Subcutaneous abdominal adipose tissue (tissue), 5 donors: Measurements from ENCODE around the gene HMGN1.
A peak's percentile ranks its signal among the peaks of the same experiment; 100 is the strongest.

Experiments
- H3K27ac ChIP-seq: one replicate; pipeline ENCODE4 v1.7.0; 2013; ENCODE audit warnings: low read depth, mild to moderate bottlenecking, inconsistent platforms, low read length, moderate library complexity
- H3K27me3 ChIP-seq, 5 donors: one replicate each; pipeline ENCODE4 v1.7.0; 2013; ENCODE audit warnings: low read length in 5 of 5, inconsistent platforms in 1 of 5; ENCODE audit not compliant: control insufficient read depth in 5 of 5, insufficient read depth in 4 of 5
- H3K36me3 ChIP-seq, 5 donors: one replicate each; pipeline ENCODE4 v1.7.0; 2013; ENCODE audit warnings: low read length in 5 of 5; ENCODE audit not compliant: control insufficient read depth in 5 of 5, insufficient read depth in 5 of 5
- H3K4me1 ChIP-seq, 5 donors: one replicate each; pipeline ENCODE4 v1.7.0; 2013; ENCODE audit warnings: low read length in 5 of 5, mild to moderate bottlenecking in 3 of 5, moderate library complexity in 1 of 5; ENCODE audit not compliant: control insufficient read depth in 5 of 5, insufficient read depth in 5 of 5
- H3K4me3 ChIP-seq, 5 donors: one replicate each; pipeline ENCODE4 v1.7.0; 2013; ENCODE audit warnings: low read length in 5 of 5, low read depth in 1 of 5
- H3K9ac ChIP-seq, 5 donors: one replicate each; pipeline ENCODE4 v1.7.0; 2013; ENCODE audit warnings: low read length in 5 of 5, mild to moderate bottlenecking in 4 of 5, moderate library complexity in 3 of 5
- H3K9me3 ChIP-seq, 5 donors: one replicate each; pipeline ENCODE4 v1.7.0; 2013; ENCODE audit warnings: low read length in 5 of 5; ENCODE audit not compliant: control insufficient read depth in 5 of 5
- donor health status: healthy.
- donor health status: healthy.
- donor health status: healthy.
- donor health status: healthy.
- donor health status: healthy.

HMGN1 gene

GRCh38 chr21:39312112-39313041 is 36.5 kb downstream of the HMGN1 start:
- peak overlapping the region; percentile 55 to 81 (median 78) for H3K4me3 ChIP-seq
- H3K27ac ChIP-seq, result peak overlapping the region; percentile 89
- peaks cover 0 to 6% (median 2%) of the 10 kb centered on the region in 5 donors for H3K36me3 ChIP-seq
- no peaks in the 10 kb centered on the region for H3K9me3 ChIP-seq
- peaks cover 4 to 18% (median 18%) of the 10 kb centered on the region in 5 donors for H3K4me1 ChIP-seq
- peak overlapping the region in 3 of 5 donors; percentile 30 to 64 (median 40) for H3K9ac ChIP-seq
- H3K27me3 ChIP-seq, result no peaks in the 10 kb centered on the region

DNA sequence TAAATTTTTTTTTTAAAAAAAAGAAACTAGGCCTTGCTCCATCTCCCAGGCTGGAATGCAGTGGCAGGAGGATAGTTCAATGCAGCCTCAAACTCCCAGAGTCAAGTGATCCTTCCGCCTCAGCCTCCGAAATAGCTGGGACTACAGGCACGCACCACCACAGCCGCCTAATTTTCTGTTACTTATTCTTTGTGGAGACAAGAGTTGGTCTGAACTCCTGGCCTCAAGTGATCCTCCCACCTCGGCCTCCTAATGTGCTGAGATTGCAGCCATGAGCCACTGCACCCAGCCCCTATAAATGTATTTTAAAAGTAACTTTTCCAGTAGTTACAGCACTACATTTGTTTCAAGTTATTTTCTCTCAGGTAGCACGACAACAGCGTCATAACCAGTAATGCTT is 37.7 kb downstream of the HMGN1 start:
- Histone ChIP-seq H3K4me3 (no peak overlapping the region), H3K27ac (peak overlapping the region; percentile 8), H3K36me3 (peaks cover 0 to 6% (median 2%) of the 10 kb centered on the region in 5 donors), H3K27me3 (no peaks in the 10 kb centered on the region), H3K9me3 (no peaks in the 10 kb centered on the region), H3K9ac (no peak overlapping the region), H3K4me1 (peaks cover 4 to 18% (median 18%) of the 10 kb centered on the region in 5 donors)

DNA sequence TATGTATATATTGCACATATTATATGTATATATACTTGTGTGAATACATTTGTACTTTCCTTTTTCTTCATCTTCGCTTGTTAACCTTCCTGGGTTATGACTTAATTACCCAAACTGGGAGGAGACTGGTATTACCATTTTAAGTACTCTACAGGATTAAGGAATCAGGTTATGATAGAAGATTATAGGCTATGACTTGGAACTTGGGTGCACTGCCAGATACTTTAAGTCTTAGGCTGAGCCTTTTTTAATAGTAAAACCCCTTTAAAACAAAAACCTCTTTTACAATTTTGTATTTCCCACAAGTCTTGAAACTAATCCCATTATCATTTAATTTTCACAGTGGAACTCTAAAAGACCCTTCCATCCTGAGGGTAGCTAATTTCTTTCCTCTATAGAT is 41.4 kb downstream of the HMGN1 start:
- Histone ChIP-seq H3K4me3 (no peak overlapping the region), H3K27ac (no peak overlapping the region), H3K27me3 (no peaks in the 10 kb centered on the region), H3K4me1 (peaks cover 0 to 11% (median 10%) of the 10 kb centered on the region in 5 donors), H3K36me3 (peaks cover 0 to 17% (median 9%) of the 10 kb centered on the region in 5 donors), H3K9me3 (no peaks in the 10 kb centered on the region), H3K9ac (no peak overlapping the region)

DNA sequence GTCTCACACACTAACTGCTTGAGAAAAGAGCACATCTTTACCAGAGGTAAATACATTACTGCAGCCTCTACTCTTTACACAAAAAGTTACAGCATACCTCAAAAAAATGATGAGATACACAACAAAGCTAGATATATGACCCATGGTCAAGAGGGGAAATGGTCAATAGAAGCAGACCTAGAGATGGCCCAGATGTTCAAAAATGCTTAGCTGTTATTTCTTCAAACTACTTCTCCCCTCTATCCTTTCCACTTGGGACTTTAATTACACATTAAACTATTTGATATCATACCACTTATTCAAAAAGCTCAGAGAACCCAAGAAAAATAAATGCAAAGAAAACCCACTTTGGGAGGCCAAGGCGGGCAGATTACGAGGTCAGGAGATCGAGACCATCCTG is 48.3 kb downstream of the HMGN1 start:
- no peaks in the 10 kb centered on the region for H3K4me1 ChIP-seq
- no peak overlapping the region for H3K27ac ChIP-seq
- H3K9me3 ChIP-seq, result peaks cover 0 to 8% (median 7%) of the 10 kb centered on the region in 5 donors
- H3K4me3 ChIP-seq, result no peak overlapping the region
- H3K27me3 ChIP-seq, result no peaks in the 10 kb centered on the region
- peaks cover 18 to 40% (median 36%) of the 10 kb centered on the region in 5 donors for H3K36me3 ChIP-seq
- no peak overlapping the region for H3K9ac ChIP-seq

DNA sequence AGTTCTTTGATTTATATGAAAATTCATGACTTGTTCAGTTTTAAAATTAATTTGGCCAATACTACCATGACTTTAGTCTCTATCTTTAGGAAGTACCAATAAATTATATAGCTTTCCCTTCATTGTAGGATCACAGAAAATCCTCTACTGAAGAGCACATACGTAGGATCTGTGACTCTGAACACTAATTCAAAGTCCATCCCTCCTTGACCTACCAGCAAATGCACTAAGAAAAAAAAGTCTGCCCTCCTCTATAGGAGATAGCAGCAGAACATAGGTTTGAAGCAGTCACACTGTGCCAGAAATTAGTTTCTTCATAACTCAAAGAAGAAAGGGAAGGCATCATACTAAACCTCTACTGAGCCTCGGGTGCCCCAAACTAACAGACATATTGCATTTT is 52.0 kb downstream of the HMGN1 start:
- Histone ChIP-seq H3K9me3 (peaks cover 0 to 8% (median 7%) of the 10 kb centered on the region in 5 donors), H3K9ac (no peak overlapping the region), H3K27me3 (no peaks in the 10 kb centered on the region), H3K36me3 (peaks cover 38 to 61% (median 58%) of the 10 kb centered on the region in 5 donors), H3K4me1 (no peaks in the 10 kb centered on the region), H3K27ac (no peak overlapping the region), H3K4me3 (no peak overlapping the region)
